ENCODE results near the gene GBF1. TPM values are rescaled to one million over a fixed set of nuclear protein-coding genes. Genes with fewer than 3 reads are reported as not detected.

Gene GBF1
- total and polyA plus RNA-seq, 10 of the 15 experiments (the other 5 are each of a cell fraction or from before 2014, with no cell fraction given), result 0.82 to 42.0 (median 21.8) TPM

DNA sequence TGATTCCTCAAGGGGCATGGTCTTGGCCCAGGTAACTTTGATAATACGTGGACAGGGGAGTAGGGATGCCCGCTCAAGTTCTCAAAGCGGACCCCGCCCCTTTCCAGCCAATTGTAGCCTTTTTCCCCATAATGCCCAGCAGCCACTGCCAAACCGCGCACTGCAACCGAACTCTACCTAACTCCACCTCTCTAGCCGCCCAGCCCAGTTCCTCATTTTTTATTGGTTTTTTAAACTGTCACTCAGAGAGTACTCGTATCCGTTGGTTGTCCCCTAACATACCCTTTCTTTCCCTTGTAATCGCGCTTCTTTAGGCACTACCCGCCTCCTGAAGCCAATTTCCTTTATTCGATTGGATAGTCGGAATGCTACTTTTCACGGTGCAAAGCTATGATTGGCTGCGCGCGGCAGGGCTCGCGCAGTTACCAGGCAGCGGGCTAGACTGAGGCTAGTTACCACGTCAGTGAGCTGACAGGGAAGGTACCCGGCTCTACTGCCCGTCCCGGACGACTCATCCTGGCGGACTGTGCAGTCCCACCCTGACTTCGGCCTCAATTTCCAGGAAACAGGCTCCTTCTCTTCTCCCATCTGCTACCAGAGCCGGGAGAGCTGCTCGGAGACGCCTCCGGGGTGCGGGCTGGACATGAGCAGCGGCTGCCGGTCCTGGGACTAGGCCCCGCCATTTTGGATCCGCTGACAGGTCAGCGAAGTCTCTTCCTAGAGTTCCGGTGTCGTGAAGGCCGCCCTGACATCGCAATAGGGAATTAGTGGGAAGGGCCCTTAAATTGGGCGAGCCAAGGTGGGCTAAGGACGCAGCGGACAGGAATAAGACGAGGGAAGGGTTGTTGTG, at the start of gene GBF1 (continued):
- TF ChIP-seq, protein P1, sequence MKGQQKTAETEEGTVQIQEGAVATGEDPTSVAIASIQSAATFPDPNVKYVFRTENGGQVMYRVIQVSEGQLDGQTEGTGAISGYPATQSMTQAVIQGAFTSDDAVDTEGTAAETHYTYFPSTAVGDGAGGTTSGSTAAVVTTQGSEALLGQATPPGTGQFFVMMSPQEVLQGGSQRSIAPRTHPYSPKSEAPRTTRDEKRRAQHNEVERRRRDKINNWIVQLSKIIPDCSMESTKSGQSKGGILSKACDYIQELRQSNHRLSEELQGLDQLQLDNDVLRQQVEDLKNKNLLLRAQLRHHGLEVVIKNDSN (IDR thresholded peaks at IDR 0.05; ENCODE audit: borderline replicate concordance, extremely low read length, insufficient read depth, low read depth, low read length), result no peak
- peak; percentile 41 for TF ChIP-seq NFYA (IDR thresholded peaks at IDR 0.05; ENCODE audit: borderline replicate concordance, low read depth, low read length)
- TF ChIP-seq ZSCAN29 (IDR thresholded peaks at IDR 0.05), result no peak
- TF ChIP-seq TCF12 (IDR thresholded peaks at IDR 0.05; ENCODE audit: low read depth, low read length), result 0 out of 2 replicates have a peak, but pooled peaks have one; percentile 17
- TF ChIP-seq BACH1 (IDR thresholded peaks at IDR 0.05; ENCODE audit: borderline replicate concordance), result no peak
- no peak for TF ChIP-seq ZNF384 (IDR thresholded peaks at IDR 0.05; ENCODE audit: borderline replicate concordance, low read depth, low read length)
- TF ChIP-seq, protein P2, sequence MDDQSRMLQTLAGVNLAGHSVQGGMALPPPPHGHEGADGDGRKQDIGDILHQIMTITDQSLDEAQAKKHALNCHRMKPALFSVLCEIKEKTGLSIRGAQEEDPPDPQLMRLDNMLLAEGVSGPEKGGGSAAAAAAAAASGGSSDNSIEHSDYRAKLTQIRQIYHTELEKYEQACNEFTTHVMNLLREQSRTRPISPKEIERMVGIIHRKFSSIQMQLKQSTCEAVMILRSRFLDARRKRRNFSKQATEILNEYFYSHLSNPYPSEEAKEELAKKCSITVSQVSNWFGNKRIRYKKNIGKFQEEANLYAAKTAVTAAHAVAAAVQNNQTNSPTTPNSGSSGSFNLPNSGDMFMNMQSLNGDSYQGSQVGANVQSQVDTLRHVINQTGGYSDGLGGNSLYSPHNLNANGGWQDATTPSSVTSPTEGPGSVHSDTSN (IDR thresholded peaks at IDR 0.05; ENCODE audit: insufficient replicate concordance, low read depth, low read length), result peak; percentile 96
- TF ChIP-seq YBX1 (IDR thresholded peaks at IDR 0.05), result no peak
- peak; percentile 86; the same call in 1 of the 2 replicates for TF ChIP-seq SIN3A (IDR thresholded peaks at IDR 0.05; ENCODE audit: low read depth, low read length)
- peak; percentile 96 for TF ChIP-seq YY1 (IDR thresholded peaks at IDR 0.05; ENCODE audit: low read depth, low read length)
- TF ChIP-seq, protein P3, sequence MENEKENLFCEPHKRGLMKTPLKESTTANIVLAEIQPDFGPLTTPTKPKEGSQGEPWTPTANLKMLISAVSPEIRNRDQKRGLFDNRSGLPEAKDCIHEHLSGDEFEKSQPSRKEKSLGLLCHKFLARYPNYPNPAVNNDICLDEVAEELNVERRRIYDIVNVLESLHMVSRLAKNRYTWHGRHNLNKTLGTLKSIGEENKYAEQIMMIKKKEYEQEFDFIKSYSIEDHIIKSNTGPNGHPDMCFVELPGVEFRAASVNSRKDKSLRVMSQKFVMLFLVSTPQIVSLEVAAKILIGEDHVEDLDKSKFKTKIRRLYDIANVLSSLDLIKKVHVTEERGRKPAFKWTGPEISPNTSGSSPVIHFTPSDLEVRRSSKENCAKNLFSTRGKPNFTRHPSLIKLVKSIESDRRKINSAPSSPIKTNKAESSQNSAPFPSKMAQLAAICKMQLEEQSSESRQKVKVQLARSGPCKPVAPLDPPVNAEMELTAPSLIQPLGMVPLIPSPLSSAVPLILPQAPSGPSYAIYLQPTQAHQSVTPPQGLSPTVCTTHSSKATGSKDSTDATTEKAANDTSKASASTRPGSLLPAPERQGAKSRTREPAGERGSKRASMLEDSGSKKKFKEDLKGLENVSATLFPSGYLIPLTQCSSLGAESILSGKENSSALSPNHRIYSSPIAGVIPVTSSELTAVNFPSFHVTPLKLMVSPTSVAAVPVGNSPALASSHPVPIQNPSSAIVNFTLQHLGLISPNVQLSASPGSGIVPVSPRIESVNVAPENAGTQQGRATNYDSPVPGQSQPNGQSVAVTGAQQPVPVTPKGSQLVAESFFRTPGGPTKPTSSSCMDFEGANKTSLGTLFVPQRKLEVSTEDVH (IDR thresholded peaks at IDR 0.05; ENCODE audit: low read depth, partially characterized antibody), result peak; percentile 48
- TF ChIP-seq RAD51 (IDR thresholded peaks at IDR 0.05), result no peak
- TF ChIP-seq, protein P4, sequence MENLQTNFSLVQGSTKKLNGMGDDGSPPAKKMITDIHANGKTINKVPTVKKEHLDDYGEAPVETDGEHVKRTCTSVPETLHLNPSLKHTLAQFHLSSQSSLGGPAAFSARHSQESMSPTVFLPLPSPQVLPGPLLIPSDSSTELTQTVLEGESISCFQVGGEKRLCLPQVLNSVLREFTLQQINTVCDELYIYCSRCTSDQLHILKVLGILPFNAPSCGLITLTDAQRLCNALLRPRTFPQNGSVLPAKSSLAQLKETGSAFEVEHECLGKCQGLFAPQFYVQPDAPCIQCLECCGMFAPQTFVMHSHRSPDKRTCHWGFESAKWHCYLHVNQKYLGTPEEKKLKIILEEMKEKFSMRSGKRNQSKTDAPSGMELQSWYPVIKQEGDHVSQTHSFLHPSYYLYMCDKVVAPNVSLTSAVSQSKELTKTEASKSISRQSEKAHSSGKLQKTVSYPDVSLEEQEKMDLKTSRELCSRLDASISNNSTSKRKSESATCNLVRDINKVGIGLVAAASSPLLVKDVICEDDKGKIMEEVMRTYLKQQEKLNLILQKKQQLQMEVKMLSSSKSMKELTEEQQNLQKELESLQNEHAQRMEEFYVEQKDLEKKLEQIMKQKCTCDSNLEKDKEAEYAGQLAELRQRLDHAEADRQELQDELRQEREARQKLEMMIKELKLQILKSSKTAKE (IDR thresholded peaks at IDR 0.05; ENCODE audit: low read depth, poor library complexity, severe bottlenecking), result peak; percentile 85
- TF ChIP-seq TCF3 (IDR thresholded peaks at IDR 0.05; ENCODE audit: borderline replicate concordance, insufficient read depth, low read depth, low read length), result 0 out of 2 replicates have a peak, but pooled peaks have one; percentile 29
- TF ChIP-seq, protein P5, sequence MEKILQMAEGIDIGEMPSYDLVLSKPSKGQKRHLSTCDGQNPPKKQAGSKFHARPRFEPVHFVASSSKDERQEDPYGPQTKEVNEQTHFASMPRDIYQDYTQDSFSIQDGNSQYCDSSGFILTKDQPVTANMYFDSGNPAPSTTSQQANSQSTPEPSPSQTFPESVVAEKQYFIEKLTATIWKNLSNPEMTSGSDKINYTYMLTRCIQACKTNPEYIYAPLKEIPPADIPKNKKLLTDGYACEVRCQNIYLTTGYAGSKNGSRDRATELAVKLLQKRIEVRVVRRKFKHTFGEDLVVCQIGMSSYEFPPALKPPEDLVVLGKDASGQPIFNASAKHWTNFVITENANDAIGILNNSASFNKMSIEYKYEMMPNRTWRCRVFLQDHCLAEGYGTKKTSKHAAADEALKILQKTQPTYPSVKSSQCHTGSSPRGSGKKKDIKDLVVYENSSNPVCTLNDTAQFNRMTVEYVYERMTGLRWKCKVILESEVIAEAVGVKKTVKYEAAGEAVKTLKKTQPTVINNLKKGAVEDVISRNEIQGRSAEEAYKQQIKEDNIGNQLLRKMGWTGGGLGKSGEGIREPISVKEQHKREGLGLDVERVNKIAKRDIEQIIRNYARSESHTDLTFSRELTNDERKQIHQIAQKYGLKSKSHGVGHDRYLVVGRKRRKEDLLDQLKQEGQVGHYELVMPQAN (conservative IDR thresholded peaks at IDR 0.05), result peak; percentile 92

Measured in GM12878 (cell line).